ENCODE measurements around the gene RASL10B.

RASL10B gene

DNA sequence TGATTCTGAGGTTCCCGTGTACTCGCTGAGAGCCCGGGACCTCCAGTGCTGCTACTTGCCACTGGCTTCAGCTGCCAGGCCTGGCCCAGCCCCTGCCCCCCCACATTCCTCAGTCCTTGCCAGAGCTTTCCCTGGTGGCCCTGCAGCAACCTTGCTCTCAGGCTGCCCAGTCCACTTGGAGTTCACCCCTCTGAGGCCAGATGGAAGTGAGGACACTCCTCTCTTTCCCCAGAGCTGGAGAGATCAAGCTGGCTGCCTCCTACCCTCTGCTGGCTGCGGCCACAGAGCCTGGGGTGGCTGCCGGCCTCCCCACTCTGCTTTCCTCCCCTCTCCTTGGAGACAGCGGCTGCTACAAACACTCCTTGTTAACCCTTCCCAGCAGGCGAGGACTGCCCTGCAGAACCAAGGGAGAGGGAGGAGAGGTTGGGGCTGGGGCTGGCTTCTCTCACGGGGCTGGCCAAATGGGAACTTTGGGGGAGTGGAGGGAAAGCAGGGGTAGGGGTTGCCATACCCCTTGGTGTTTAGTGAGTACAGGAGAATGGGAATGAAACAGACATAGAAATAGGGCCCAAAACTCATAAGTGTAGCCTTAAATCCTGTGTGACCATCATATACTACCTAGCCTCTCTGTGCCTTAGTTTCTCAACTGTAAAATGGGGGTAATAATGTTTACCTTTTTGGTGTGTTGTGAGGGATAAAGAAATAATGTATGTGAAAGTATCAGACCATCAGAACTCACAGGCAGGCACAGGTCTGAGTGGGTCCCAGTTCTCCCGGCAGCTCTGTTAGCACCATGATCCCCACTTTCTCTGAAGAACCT lies 21.7 kb downstream of the RASL10B start, which contains the start of gene GAS2L2:
Gene GAS2L2, minus strand, starts transcription at position 295 of the 820 bp plus-strand sequence. CDS start 389 bp downstream, outside the sequence.
- no peak for DNase-seq (ENCODE audit: low read depth, low spot score)
- no peak within 1 kb of the TSS for H3K4me3 ChIP-seq (ENCODE audit: low read length)

DNA sequence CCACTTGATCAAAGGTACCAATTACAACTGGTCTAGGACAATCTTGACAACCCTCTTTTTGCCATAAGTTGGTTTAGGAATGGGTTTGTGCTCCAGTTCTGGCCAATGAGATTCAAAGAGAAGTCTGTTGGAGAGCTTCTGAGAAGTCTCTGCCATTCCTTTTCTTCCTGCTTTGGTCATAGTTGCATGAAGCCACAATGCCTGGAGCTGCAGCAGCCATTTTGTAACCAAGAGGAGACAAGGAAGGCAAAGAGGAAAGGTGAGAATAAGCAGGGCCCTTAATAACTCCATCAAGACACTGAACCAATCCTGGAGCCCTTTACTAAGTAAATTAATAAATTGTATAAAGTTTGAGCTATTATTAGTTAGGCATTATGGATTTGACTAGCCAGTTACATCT lies 25.8 kb downstream of the RASL10B start:
- H3K4me3 ChIP-seq (ENCODE audit: low read length), result no peak overlapping the region
- DNase-seq (ENCODE audit: low read depth, low spot score), result no peak

DNA sequence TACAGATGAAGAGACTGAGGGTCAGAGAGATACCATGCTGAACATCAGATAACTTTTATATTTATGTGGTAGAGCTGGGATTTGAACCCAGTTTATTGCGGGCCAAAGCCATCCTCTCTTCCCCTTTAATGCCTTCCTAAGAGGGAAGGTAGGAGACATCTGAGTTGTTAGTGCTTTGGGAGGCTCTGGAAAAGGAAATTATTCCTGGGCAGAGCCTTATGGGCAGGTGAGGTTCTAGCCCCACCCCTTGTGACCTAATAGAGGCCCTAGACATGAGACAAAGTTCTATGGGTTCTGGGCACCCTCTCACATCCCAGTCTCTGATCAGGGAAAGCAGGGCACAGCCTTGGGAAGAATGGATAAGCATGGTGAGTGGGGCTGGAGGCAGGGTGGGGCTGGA lies 29.1 kb downstream of the RASL10B start, which contains the start of gene C17orf50:
Gene C17orf50, plus strand, starts transcription at position 301 of the 400 bp plus-strand sequence. Its CDS starts 55 bp downstream, at position 356.
- no peak for DNase-seq (ENCODE audit: low read depth, low spot score)

DNA sequence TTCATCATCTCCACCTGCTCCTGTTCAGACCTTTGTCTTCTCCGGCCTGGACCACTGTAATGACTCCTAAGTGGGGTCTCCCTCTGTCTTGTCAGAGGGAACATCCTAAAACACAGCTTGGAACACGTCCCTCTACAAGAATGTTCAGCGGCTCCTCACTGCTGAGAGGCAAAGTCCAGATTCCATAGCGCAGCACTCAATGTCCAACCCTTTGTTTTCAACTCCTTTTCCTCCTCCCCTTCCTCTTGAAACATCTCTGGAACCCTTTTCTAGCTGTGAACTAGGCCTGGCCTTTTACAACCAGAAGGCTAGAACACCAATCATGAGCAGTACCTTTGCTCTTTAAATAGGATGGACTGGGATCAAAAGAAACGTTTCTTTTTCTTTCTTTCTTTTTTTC lies 30.2 kb downstream of the RASL10B start:
- DNase-seq (ENCODE audit: low read depth, low spot score), result no peak
- H3K4me3 ChIP-seq (ENCODE audit: low read length), result no peak overlapping the region

More for the DNA sequence above, 29.1 kb downstream of the RASL10B start, which contains the start of gene C17orf50:
- no peak within 1 kb of the TSS for H3K4me3 ChIP-seq (ENCODE audit: low read length)

DNA sequence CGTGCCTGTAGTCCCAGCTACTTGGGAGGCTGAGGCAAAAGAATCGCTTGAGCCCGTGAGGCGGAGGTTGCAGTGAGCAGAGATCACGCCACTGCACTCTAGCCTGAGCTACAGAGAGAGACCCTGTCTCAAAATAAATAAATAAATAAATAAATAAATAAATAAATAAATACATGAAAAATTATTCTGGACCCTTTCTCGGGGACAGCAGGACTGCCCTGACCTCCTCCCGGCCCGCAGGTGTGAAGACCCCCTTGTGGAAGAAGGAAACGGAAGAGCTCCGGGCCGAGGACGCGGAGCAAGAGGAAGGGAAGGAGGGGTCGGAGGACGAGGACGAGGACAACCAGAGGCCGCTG lies 32.3 kb downstream of the RASL10B start:
- peak overlapping the region; percentile 60 for H3K4me3 ChIP-seq (ENCODE audit: low read length)
- no peak for DNase-seq (ENCODE audit: low read depth, low spot score)

DNA sequence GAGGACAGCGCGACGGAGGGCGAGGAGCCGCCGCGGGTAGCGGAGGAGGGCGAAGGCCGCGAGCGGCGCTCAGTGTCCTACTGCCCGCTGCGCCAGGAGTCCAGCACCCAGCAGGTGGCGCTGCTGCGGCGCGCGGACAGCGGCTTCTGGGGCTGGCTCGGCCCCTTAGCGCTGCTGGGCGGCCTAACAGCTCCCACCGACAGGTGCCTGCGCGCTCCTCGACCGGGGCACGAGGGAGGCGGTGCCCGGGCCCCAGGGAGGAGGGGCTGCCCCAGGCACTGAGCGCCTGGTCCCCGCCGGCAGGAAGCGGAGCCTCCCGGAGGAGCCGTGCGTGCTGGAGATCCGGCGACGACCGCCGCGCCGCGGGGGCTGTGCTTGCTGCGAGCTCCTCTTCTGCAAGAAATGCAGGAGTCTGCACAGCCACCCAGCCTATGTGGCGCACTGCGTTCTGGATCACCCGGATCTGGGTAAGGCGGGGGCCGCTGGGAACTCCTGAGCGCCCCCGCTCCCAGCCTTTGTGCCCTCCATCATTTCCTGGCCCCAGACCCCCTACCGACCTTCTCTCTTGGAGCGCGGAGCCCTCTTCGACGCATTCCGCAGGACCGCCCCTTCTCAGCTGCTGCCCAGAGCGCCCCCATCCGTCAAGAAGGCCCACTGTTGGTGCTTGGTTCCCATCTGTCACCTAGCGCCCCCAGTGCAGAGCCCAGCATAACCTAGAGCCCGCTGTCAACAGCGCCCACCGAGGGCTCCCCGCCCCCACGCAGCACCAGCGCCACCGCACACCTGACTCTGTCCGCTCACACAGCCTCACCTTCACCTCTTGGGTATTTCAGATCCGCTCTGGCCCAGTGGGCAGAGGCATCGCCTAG lies 32.9 kb downstream of the RASL10B start:
- peak overlapping the region; percentile 60 for H3K4me3 ChIP-seq (ENCODE audit: low read length)
- DNase-seq (ENCODE audit: low read depth, low spot score), result peak; percentile 83

DNA sequence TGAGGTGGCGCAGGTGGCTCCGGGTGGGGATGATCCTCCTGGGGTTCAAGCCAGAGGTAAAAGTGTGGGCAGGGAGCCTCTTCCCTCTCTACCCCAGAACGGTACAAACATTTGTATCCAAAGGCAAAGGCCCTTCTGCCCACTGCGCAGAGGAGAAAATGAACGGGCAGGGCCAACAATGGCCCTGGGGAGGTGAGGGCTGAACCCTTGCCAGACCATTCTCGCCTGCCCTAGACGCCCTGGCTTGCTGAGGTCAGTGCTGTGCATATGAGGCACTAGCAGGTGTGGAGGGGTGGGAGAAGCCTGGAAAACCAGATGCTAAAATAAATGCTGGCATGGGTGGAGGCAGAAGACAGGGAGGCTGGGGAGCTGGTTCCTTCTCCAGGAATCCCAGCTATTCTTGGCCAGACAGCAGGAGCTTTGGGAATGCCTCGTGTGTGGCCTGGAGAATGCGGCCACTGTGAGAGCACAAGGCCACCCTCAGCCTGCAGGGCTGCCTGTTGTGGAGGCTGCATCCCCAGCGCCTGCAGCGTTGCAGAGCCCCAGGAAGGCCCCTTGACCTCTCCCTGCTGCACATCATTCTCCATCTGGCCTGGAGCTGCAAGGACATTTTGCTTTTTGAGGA lies 33.8 kb downstream of the RASL10B start:
- no peak for DNase-seq (ENCODE audit: low read depth, low spot score)
- H3K4me3 ChIP-seq (ENCODE audit: low read length), result peak overlapping the region; percentile 60

DNA sequence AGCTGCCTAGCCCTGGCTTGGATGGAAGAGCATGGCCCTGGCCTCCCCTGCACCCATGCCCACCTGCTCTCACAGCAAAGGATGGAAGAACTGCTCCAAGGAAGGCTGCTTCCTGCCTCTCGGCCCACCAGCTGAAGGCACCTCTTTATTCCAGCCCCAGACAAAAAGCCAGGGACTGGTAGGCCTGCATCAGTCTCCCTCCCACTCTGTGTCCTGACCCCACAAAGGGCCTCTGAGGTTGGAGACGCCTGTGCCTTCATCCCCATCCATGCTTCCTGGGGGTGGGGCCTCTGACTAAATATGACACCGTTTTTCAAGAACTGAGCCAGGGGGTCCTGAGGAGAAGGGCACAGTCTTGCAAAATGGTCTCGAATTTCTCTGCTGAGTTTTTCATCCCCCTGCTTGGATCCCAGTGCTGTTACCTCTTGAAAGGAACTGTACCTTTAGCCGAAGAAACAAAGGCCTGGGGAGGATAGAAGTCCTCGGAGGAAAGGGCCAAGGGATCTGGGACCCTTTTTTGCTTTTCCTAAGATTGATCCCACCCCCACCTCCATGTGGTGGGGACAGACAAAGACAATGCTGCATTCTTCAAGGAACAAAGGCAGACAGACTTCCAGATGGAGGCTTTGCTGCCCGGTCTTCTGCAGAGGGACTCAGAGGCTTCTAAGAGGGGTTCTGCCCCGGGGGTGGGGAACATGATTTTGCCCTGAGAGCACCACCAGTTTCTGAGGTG lies 34.5 kb downstream of the RASL10B start:
- no peak overlapping the region for H3K4me3 ChIP-seq (ENCODE audit: low read length)
- DNase-seq (ENCODE audit: low read depth, low spot score), result no peak

DNA sequence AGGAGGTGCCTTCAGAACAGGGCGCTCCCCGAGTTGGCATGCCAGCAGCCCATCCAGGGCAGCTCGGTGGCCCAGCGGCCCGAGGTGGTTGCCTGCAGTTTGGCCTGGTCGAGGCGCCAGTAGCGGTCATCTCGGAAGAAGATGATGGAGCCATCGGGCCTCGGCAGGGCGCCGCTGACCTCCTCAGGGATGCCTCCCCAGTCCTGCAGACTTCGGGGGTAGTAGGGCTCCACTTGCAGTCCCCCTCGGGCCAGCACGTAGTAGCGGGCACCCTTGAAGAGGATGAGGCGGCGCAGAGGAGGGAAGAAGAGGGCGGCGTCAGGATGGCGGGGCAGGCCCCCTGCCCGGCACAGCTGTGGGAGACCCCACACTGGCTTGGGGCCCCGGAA lies 35.0 kb downstream of the RASL10B start:
- no peak for DNase-seq (ENCODE audit: low read depth, low spot score)
- H3K4me3 ChIP-seq (ENCODE audit: low read length), result no peak overlapping the region

DNA sequence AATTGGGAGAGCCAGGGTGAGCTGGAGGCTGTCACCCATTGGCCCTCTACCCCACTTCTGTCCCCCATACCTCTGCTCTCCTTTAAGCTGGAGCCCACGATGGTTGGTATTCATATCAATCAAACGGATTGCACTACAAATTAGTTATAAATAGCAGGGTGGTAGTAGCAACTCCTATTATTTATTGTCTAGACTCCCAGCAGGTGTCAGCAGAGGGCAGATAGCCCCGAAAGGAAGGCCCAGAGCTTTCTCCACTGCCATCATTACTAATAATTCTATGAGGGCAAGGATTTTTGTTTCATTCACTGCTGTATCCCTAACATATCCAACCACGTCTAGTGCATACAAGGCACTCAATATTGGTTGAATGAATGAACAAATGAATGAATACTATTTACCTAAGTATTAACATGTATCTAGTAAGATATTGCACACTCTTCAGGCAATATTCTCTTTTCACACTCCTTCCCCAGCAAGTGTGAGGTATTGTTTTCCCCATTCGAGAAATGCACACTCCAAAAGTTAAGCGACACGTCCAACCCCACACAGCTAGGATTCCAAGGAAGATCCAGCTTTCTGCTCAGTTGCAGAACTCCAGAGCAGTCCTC lies 35.6 kb downstream of the RASL10B start:
- no peak overlapping the region for H3K4me3 ChIP-seq (ENCODE audit: low read length)
- no peak for DNase-seq (ENCODE audit: low read depth, low spot score)

DNA sequence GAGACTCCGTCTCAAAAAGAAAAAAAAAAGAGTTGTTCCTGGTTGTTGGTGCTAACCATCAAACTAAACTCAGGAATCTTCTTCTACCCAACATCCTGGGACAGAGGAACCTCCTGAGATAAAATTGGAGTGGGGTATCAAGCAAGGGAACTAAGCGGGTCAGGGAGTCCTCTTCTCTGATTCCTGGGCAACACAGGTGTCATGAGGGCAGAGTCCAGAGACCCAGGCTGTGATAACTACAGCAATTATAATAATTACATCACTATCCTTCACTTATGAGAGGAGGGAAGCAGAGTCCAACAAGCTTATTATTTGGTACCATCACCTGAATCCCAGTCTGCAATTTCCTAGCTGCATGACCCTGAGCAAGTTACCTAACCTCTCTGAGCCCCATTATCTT lies 37.4 kb downstream of the RASL10B start:
- DNase-seq (ENCODE audit: low read depth, low spot score), result no peak
- H3K4me3 ChIP-seq (ENCODE audit: low read length), result no peak overlapping the region

DNA sequence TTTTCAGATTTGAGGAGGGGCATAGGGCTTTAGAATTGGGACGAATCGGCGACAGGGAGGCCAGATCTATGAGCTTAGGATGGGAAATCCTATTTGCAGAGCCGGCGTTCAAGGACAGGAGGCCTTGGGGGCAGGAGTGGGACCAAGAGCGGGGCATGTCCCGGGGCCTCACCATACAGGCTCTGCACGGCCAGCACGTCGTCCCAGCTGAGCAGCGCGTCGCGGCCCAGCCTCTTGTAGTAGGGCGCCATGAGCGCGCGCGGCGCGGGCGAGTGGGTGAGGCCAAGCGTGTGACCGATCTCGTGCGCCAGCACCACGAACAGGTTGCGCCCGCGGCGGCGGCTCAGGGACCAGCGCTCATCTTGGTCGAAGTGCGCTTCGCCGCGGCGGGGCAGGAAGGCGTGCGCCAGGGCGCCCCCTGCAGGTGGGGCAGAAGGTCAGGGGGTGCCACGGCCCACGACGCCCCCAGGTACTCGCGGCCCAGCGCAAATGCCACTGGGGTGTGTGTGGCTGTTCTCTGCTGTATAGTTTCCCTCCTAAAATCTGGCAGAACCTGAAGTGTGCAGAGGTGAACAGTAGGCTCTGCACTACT lies 38.6 kb downstream of the RASL10B start:
- no peak overlapping the region for H3K4me3 ChIP-seq (ENCODE audit: low read length)
- DNase-seq (ENCODE audit: low read depth, low spot score), result no peak

DNA sequence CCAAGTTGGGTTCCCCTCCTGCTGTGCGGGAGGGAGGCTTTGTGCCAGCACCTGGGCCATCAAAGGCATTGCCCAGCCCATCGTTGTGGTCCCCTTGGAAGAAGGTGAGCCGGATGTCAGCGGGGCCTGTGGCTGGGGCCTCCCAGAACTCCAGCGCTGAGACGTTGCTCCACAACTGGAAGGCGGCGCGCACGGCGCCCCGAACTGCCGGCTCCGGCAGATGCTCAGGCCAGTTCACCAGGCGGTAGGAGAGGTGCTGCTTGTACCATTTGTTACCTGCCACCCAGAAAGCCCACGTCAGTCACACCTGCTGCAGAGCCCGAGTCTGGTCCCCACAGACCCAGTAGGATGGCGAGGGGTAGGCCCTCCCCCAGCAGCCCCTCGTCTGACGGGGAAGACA lies 41.7 kb downstream of the RASL10B start:
- no peak overlapping the region for H3K4me3 ChIP-seq (ENCODE audit: low read length)
- DNase-seq (ENCODE audit: low read depth, low spot score), result peak; percentile 16

DNA sequence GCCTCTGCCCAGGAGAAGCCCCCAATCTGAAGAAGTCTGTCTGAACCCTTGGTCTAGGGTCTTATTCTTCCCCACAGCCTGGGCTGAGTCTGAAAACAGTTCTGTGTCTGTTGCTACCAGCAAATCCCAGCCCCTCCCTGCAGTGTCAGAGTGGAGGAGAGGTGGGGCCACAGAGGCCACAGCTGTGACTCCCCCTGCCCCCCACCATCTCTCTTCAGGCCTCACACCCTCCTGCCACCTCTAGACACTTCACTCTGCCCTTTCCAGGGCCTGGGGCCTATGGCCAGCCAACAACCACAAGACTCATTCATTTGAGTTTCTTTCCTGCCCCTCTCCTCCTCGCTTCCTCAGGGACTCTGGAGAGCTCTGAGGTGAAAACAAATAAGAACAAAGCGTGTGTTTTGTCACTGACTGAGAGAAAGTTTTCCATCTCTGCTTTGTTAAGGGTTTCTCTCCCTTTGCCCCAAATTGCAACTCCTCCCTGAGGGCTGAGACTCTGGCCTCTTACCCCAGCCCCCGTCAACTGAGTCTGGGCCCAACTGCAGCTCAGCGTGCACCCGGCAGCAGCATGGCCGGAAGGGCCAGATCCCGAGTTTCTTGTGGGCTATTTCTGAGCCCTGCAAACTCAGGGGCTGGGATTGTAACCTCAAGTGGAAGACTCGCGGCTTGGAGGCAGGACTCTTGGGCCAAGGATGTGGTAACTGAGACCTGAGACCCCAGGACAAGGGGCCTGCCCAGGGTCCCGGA lies 42.4 kb downstream of the RASL10B start:
- no peak for DNase-seq (ENCODE audit: low read depth, low spot score)
- no peak overlapping the region for H3K4me3 ChIP-seq (ENCODE audit: low read length)

DNA sequence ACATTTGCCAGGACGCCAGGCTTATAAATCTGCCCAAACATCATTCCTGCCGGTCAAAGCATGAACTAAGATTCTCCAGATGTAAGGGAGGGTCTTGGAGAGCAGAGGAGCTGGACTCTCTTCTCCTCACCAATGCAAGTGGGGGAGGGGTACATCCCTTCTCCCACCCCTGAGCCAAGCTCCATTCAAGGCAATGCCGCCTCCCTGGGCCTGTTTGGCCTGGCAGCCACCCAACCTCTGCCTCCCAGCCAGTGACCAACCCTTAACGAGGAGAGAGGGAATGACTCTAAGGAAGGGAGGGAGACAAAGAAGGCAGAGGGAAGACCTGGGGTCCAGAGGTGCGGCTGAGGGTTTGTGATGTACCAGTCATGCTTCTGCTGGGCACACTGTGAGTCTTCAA lies 43.1 kb downstream of the RASL10B start:
- H3K4me3 ChIP-seq (ENCODE audit: low read length), result no peak overlapping the region
- DNase-seq (ENCODE audit: low read depth, low spot score), result no peak

DNA sequence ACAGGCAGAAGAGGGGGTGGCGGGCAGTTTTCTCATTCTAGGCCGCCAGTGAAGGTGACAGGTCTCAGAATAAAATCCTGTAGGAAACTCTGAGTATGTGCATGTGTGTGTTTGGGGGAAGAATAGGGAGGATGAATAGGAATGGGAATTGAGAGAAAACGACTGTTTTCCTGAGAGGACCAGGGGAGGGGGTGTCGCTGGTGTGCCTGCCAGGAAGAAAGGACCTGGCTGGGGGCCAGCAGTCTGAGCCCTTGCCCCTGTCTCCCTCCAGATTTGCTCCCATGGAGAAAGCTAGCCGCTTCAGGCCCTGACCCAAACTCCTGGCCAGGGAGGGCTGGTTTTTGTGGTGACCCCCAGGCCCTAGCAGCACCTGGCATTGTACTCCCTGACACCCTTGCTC lies 43.6 kb downstream of the RASL10B start:
- H3K4me3 ChIP-seq (ENCODE audit: low read length), result no peak overlapping the region
- no peak for DNase-seq (ENCODE audit: low read depth, low spot score)

DNA sequence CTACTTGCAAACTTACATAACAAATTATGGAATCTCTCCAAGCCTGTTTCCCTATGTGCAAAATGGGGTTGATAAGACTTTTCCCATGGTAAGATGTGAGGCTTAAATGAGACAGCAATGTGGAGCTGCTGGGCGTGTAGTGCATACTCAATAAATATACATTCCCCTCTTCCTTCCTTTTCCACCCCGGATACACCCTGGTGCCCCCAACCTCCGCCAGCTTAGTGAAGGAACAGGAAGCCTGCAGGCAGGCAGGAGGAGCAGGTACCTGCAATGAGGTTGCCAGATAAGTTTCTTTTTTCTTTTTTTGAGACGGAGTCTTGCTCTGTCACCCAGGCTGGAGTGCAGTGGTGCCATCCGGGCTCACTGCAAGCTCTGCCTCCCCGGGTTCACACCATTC lies 44.1 kb downstream of the RASL10B start:
- no peak overlapping the region for H3K4me3 ChIP-seq (ENCODE audit: low read length)
- DNase-seq (ENCODE audit: low read depth, low spot score), result no peak
